Nephron (organoid): ENCODE data around the gene ZNF296.

Experiments used
- H3K27ac Mint-ChIP-seq, 3 experiments: 2 replicates each; pipeline ENCODE4 v1.8.0; 2020; ENCODE audit warnings: mixed read lengths in 3 of 3, mild to moderate bottlenecking in 2 of 3, moderate library complexity in 1 of 3
- H3K27me3 Mint-ChIP-seq: 2 replicates; pipeline ENCODE4 v1.8.0; 2021; ENCODE audit warnings: low read depth, mild to moderate bottlenecking, moderate library complexity, mixed read lengths
- H3K36me3 Mint-ChIP-seq: 2 replicates; pipeline ENCODE4 v1.8.0; 2020; ENCODE audit warnings: low read depth, mixed read lengths
- H3K4me1 Mint-ChIP-seq: 2 replicates; pipeline ENCODE4 v1.8.0; 2020; ENCODE audit warnings: mixed read lengths
- H3K4me3 Mint-ChIP-seq, 3 experiments: 2 replicates each; pipeline ENCODE4 v1.8.0; 2020; ENCODE audit warnings: mild to moderate bottlenecking in 3 of 3, mixed read lengths in 3 of 3, moderate library complexity in 2 of 3
- H3K9me3 Mint-ChIP-seq: 2 replicates; pipeline ENCODE4 v1.8.0; 2020; ENCODE audit warnings: mixed read lengths
- CTCF ChIP-seq, 3 experiments: fragments of 200-600 bp; sonication (generic); IDR thresholded peaks; one replicate each; pipeline ENCODE4 v1.5.0; 2021; ENCODE audit warnings: antibody characterized with exemption in 3 of 3; ENCODE audit not compliant: unreplicated experiment in 3 of 3

Gene ZNF296

DNA sequence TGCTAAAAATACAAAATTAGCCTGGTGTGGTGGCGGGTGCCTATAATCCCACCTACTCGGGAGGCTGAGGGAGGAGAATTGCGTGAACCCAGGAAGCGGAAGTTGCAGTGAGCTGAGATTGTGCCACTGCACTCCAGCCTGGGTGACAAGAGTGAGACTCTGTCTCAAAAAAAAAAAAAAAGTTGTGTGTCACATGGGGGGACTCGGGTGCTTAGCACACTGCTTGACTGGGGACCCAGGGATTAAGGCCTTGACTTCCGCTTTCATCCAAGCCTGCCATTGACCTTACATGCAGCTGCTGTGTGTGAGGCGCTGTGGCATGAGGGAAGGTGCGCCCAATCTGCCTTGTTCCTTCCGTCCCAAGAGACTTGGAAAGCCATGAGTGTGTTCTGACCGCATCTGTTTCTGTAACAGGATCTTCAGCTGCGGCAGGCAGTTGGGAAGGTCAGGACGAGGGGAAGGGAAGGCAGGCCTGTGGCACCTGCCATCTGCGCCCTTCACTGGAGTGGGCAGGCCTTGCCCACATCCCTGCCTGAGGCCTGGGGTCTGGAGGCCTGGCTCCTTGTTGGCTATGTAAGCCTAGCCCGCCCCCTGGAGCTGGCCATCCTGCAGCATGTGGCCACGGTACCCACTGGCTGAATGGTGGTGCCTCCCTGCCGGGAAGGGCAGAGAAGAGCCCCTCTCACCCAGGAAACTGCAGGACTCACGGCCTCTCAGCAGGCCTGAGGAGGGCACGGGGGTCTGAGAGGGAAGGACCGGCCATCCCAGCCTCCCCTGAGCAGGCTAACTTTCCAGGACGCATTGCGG lies 39.7 kb upstream of the ZNF296 start:
- no peak for TF ChIP-seq CTCF (IDR thresholded peaks at IDR 0.05; ENCODE audit: unreplicated experiment in 3 of 3)
- H3K36me3 Mint-ChIP-seq, result no peaks in the 10 kb centered on the region
- no peaks in the 10 kb centered on the region for H3K9me3 Mint-ChIP-seq
- no peaks in the 10 kb centered on the region for H3K27me3 Mint-ChIP-seq
- no peak overlapping the region for H3K4me3 Mint-ChIP-seq
- H3K4me1 Mint-ChIP-seq, result peaks cover 36% of the 10 kb centered on the region
- H3K27ac Mint-ChIP-seq, result no peak overlapping the region

DNA sequence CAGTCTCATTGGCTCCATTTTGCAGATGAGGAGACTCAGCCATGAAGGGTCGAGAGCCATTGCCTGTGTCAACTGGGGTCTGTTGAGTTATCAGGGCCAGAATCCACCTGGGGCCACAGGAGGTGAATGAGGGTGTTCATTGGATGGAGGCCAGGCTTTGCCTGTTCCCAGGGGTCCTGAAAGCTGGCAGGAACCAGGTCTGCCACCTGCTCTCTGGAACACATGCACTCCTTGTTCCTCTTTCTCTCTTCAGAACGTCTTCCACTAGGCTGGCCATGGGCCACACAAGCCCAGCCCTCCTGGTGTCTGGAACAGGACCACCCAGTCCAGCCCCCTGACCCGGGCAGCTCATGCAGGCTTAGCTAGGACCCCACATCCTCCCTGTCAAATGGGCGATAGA lies 37.8 kb upstream of the ZNF296 start:
- no peaks in the 10 kb centered on the region for H3K9me3 Mint-ChIP-seq
- no peaks in the 10 kb centered on the region for H3K27me3 Mint-ChIP-seq
- H3K36me3 Mint-ChIP-seq, result no peaks in the 10 kb centered on the region
- H3K4me3 Mint-ChIP-seq, result no peak overlapping the region
- H3K4me1 Mint-ChIP-seq, result peaks cover 32% of the 10 kb centered on the region
- peak overlapping the region in 1 of 3 experiments; percentile 54 for H3K27ac Mint-ChIP-seq
- no peak for TF ChIP-seq CTCF (IDR thresholded peaks at IDR 0.05; ENCODE audit: unreplicated experiment in 3 of 3)

- Mint-ChIP-seq H3K4me1 (peaks cover 32% of the 10 kb centered on the region), H3K4me3 (no peak overlapping the region), H3K27me3 (no peaks in the 10 kb centered on the region), H3K27ac (peak overlapping the region in 1 of 3 experiments; percentile 54), H3K9me3 (no peaks in the 10 kb centered on the region), H3K36me3 (no peaks in the 10 kb centered on the region)
- no peak for TF ChIP-seq CTCF (IDR thresholded peaks at IDR 0.05; ENCODE audit: unreplicated experiment in 3 of 3)
Observed at GRCh38 chr19:45113628-45114027, 37.4 kb upstream of the ZNF296 start.

DNA sequence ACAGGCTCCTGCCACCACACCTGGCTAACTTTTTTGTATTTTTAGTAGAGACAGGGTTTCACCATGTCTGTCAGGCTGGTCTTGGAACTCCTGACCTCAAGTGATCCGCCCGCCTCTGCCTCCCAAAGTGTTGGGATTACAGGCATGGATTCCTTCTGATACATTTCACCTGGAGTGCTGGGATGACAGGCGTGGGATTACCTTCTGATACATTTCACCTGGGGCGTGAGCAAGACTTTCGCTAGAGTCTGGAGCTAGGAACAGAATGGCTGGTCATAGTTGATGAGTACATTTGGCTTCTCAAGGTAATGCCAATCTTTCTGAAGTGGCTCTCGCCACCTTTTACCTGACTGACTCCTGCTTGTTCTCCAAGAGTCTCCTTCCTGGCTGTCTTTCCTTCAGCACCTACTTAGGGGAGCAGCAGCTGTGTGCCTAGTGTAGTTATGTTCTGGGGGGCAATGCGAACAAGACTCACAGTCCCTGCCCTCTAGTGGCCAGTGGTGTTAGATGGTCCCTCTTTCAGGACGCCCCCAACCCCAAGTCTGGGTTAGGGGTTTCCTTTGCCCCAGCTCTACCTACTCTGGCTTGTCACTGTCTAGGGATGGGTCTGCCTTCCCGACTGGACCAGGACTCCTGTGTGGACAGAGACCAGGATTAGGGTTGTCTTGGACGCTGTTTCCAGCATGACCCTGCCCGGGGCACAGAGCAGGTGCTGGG lies 36.0 kb upstream of the ZNF296 start:
- H3K36me3 Mint-ChIP-seq, result no peaks in the 10 kb centered on the region
- H3K4me1 Mint-ChIP-seq, result peaks cover 37% of the 10 kb centered on the region
- H3K4me3 Mint-ChIP-seq, result no peak overlapping the region
- H3K27ac Mint-ChIP-seq, result no peak overlapping the region
- no peaks in the 10 kb centered on the region for H3K9me3 Mint-ChIP-seq
- TF ChIP-seq CTCF (IDR thresholded peaks at IDR 0.05; ENCODE audit: unreplicated experiment in 3 of 3), result no peak
- no peaks in the 10 kb centered on the region for H3K27me3 Mint-ChIP-seq

GRCh38 chr19:45110851-45111266 lies 34.6 kb upstream of the ZNF296 start:
- Mint-ChIP-seq H3K27me3 (no peaks in the 10 kb centered on the region), H3K4me3 (no peak overlapping the region), H3K4me1 (peaks cover 23% of the 10 kb centered on the region), H3K9me3 (no peaks in the 10 kb centered on the region), H3K36me3 (no peaks in the 10 kb centered on the region), H3K27ac (no peak overlapping the region)
- no peak for TF ChIP-seq CTCF (IDR thresholded peaks at IDR 0.05; ENCODE audit: unreplicated experiment in 3 of 3)
